HG02571 (cell line): ENCODE measurements around the gene HPN.
A peak's percentile ranks its signal among the peaks of the same experiment; 100 is the strongest.

Experiments used
- ATAC-seq: cut with Tn5 transposase; IDR thresholded peaks from one replicate; pipeline ENCODE4 v1.9.1; 2021; ENCODE audit warnings: mild to moderate bottlenecking, moderate library complexity; ENCODE audit not compliant: unreplicated experiment

HPN gene

GRCh38 chr19:35060160-35060855, 18.8 kb downstream of the HPN start:
- ATAC-seq, result no peak

- no peak for ATAC-seq
Observed at GRCh38 chr19:35061583-35062373, 20.3 kb downstream of the HPN start.

- no peak for ATAC-seq
Observed at GRCh38 chr19:35062942-35063341, 21.4 kb downstream of the HPN start.

- no peak for ATAC-seq
Observed at GRCh38 chr19:35063940-35064818, 22.7 kb downstream of the HPN start.

GRCh38 chr19:35065574-35065973, 24.1 kb downstream of the HPN start:
- ATAC-seq, result no peak

GRCh38 chr19:35066121-35066520, 24.6 kb downstream of the HPN start:
- ATAC-seq, result no peak

- ATAC-seq, result peak; percentile 66
Observed at GRCh38 chr19:35066691-35067563, 25.4 kb downstream of the HPN start.

GRCh38 chr19:35068941-35069634, 27.6 kb downstream of the HPN start:
- ATAC-seq, result no peak

- no peak for ATAC-seq
Observed at GRCh38 chr19:35069696-35070095, 28.2 kb downstream of the HPN start.

GRCh38 chr19:35070471-35070870, 28.9 kb downstream of the HPN start:
- no peak for ATAC-seq

GRCh38 chr19:35073516-35073915, 32.0 kb downstream of the HPN start:
- ATAC-seq, result no peak

GRCh38 chr19:35073941-35074340, 32.4 kb downstream of the HPN start:
- ATAC-seq, result no peak

- no peak for ATAC-seq
Observed at GRCh38 chr19:35074426-35075201, 33.1 kb downstream of the HPN start.

- ATAC-seq, result no peak
Observed at GRCh38 chr19:35075202-35076025, 33.9 kb downstream of the HPN start.

- no peak for ATAC-seq
Observed at GRCh38 chr19:35076026-35076370, 34.5 kb downstream of the HPN start.

- ATAC-seq, result no peak
Observed at GRCh38 chr19:35076657-35077056, 35.1 kb downstream of the HPN start.

GRCh38 chr19:35077411-35078223, 36.1 kb downstream of the HPN start:
- no peak for ATAC-seq

- ATAC-seq, result no peak
Observed at GRCh38 chr19:35079826-35080225, 38.3 kb downstream of the HPN start.
